Testis (tissue), 3 donors: ENCODE results near the gene ARID5A. TPM values are rescaled to one million over a fixed set of nuclear protein-coding genes. Genes with fewer than 3 reads are reported as not detected.
"Not testable (repeated sequence)": the region's sequence is repeated elsewhere in the genome, so short reads cannot be mapped to it uniquely, and the experiment has no call there.

Experiments used
- DNase-seq: peaks from one replicate; pipeline ENCODE4 v3.0.0-alpha.2; 2019
- H3K27ac ChIP-seq, 2 donors: fragments of 200-600 bp; sonication (generic); one replicate each; pipeline ENCODE4 v1.5.1; 2019
- H3K27me3 ChIP-seq: fragments of 200-600 bp; sonication (generic); one replicate; pipeline ENCODE4 v1.5.1; 2019
- H3K36me3 ChIP-seq: fragments of 200-600 bp; sonication (generic); one replicate; pipeline ENCODE4 v1.5.1; 2017; ENCODE audit warnings: low read depth; ENCODE audit errors: missing control alignments
- H3K4me1 ChIP-seq: fragments of 200-600 bp; sonication (generic); one replicate; pipeline ENCODE4 v1.5.1; 2019
- H3K4me3 ChIP-seq, 2 donors: fragments of 200-600 bp; sonication (generic); one replicate each; pipeline ENCODE4 v1.5.1; 2017 to 2019
- H3K9me3 ChIP-seq: fragments of 200-600 bp; sonication (generic); one replicate; pipeline ENCODE4 v1.5.1; 2017
- POLR2A ChIP-seq: fragments of 450-650 bp; IDR thresholded peaks from one replicate; pipeline ENCODE4 v1.6.1; 2017; ENCODE audit warnings: antibody characterized with exemption, mild to moderate bottlenecking, moderate library complexity
- WGBS, 2 donors: methylation state at CpG; one replicate each; pipeline ENCODE4 v1.1.5; 2018; 5-methylcytosine and 5-hydroxymethylcytosine counted together
- intact Hi-C: fragments of 100-400 bp; cut with DNase I; formaldehyde crosslinking; loops from one replicate; pipeline ENCODE4 v1.15.1; 2023; ENCODE audit warnings: low total_unique reads
- polyA plus RNA-seq: library from polyadenylated mRNA; stranded (reverse); fragments of 350-450 nt; fragmentation: Illumina TruSeq; extraction: RNeasy Lipid Tissue Mini Kit (QIAGEN cat#74804); gene quantifications from one replicate; pipeline ENCODE4 v1.2.3, GENCODE V29; 2014; ENCODE audit warnings: low read depth, low replicate concordance; ENCODE audit not compliant: insufficient read depth
- total RNA-seq, 2 donors: library from RNA; depleted of rRNA; stranded (reverse); fragments of >200 nt; gene quantifications; one replicate each; pipeline ENCODE4 v1.2.3, GENCODE V29; 2016
- TF ChIP-seq, protein P1 (sequence below), 3 experiments: fragments of 450-650 bp in 2 of 3; fragments of 200-600 bp in 1 of 3; sonication (generic) in 1 of 3; IDR thresholded peaks; one replicate each; pipeline ENCODE4 v1.5.1; 2016 to 2019; ENCODE audit warnings: antibody characterized with exemption in 3 of 3, mild to moderate bottlenecking in 2 of 3, moderate library complexity in 1 of 3

ARID5A gene
- total and polyA plus RNA-seq, 3 donors from 2014 or later: 20.1 to 33.7 (median 31.7) TPM

DNA sequence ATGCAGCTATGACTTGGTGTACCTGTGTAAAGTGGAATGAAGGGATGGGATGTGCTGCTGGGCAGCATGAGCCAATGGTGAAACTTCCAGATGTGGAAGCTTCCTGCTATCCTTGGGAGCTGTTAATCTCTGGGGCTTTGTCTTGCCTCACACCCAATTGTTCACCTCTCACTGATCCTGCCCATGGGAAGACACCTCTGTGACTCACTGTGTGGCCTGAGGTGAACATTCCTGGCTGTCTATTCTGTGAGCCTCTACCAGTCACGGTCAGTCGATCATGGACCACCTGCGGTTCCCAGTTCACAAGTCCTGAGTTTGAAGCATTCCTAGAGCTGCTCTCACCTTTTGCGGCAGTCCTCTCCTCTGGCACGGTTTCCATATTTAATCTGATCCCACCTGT lies 43.5 kb upstream of the ARID5A start:
- no peaks in the 10 kb centered on the region for H3K27me3 ChIP-seq
- no peaks in the 10 kb centered on the region for H3K9me3 ChIP-seq
- WGBS, 2 donors: 82 to 95% methylated on average over 5 of the region's 5 CpGs

DNA sequence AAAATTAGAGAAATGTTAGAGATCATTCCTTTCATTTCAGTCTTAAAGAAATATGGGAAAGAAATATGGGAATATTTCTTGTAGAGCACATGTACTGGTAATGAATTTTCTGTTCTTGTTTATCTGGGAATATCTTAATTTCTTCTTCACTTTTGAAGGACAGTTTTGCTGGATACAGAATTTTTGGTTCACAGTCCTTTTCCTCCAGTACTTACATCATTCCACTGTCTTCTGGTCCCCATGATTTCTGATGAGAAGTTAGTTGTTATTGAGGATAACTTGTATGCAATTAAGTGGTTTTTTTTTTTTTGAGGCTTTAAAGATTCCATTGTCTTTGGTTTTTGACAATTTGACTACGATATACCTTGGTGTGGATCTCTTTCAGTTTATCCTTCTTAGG lies 42.4 kb upstream of the ARID5A start:
- 75 to 100% methylated on average over 1 of the region's 1 CpG for WGBS, 2 donors
- no peak for DNase-seq
- Histone ChIP-seq H3K27me3 (no peaks in the 10 kb centered on the region), H3K4me1 (no peaks in the 10 kb centered on the region), H3K9me3 (no peaks in the 10 kb centered on the region), H3K4me3 (no peak overlapping the region), H3K27ac (no peak overlapping the region), H3K36me3 (no peaks in the 10 kb centered on the region)
- no peak for TF ChIP-seq POLR2A
- intact Hi-C loops: no loop called here

More for the DNA sequence above, 43.5 kb upstream of the ARID5A start:
- no peaks in the 10 kb centered on the region for H3K36me3 ChIP-seq
- no peaks in the 10 kb centered on the region for H3K4me1 ChIP-seq
- H3K4me3 ChIP-seq: no peak overlapping the region
- intact Hi-C loops: no loop called here
- DNase-seq: no peak
- TF ChIP-seq, protein P1, sequence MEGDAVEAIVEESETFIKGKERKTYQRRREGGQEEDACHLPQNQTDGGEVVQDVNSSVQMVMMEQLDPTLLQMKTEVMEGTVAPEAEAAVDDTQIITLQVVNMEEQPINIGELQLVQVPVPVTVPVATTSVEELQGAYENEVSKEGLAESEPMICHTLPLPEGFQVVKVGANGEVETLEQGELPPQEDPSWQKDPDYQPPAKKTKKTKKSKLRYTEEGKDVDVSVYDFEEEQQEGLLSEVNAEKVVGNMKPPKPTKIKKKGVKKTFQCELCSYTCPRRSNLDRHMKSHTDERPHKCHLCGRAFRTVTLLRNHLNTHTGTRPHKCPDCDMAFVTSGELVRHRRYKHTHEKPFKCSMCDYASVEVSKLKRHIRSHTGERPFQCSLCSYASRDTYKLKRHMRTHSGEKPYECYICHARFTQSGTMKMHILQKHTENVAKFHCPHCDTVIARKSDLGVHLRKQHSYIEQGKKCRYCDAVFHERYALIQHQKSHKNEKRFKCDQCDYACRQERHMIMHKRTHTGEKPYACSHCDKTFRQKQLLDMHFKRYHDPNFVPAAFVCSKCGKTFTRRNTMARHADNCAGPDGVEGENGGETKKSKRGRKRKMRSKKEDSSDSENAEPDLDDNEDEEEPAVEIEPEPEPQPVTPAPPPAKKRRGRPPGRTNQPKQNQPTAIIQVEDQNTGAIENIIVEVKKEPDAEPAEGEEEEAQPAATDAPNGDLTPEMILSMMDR (IDR thresholded peaks at IDR 0.05): no peak
- TF ChIP-seq POLR2A: no peak
- H3K27ac ChIP-seq: no peak overlapping the region

DNA sequence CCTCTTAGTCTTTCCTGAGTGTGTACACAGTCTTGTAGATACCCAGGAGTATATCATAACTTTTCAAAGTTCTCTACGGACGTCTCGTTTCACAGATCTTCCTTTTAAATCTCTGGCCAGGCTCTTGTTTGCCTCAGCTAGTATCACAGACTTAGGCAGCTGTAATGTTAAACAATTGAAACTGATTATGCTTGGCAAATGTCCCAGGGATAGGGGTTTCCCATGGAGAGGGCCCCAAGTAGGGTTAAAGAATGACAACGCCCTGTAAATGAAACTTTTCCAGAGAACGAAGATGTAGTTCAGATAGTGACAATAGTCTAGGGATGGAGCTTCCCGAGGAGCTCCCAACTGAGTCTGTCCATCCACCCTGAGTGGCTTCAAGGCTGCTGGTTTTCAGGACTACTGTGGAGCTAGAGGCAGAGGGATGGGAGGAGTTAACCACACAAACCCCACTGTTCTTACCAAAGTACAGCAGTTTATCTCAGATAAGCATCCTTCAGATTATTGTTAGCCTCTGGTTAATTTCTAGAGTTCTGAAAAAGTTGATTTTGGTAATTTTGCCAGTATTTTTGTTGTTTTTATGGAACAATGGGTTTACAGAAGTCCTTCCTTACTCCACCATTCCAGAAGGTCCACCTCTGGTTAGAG lies 40.4 kb upstream of the ARID5A start:
- 78 to 83% methylated on average over 6 of the region's 6 CpGs for WGBS, 2 donors
- TF ChIP-seq POLR2A: no peak
- TF ChIP-seq, protein P1 (IDR thresholded peaks at IDR 0.05): no peak
- Histone ChIP-seq H3K9me3 (no peaks in the 10 kb centered on the region), H3K36me3 (no peaks in the 10 kb centered on the region), H3K27ac (no peak overlapping the region), H3K4me3 (no peak overlapping the region), H3K4me1 (no peaks in the 10 kb centered on the region), H3K27me3 (no peaks in the 10 kb centered on the region)
- intact Hi-C loops: no loop called here
- no peak for DNase-seq

DNA sequence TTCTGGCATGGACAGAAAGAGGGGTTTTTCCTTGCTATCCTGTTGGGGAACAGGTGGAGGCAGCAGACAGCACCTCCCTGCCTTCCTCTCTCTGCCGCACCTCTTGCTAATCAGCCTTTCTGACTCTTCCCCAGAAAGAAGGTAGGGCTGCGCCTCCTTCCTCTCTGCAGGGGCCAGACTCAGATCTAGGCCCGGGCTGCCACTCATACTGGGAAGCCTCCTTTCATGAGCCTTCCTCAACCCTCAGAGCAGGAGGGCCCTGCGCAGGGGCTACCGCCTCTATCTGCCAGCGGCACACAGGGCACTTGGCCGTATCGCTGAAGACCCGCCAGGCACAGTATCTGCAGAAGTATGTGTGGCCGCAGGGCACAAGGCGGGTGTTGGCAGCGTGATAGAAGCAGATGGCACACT lies 38.5 kb upstream of the ARID5A start:
- Histone ChIP-seq H3K4me1 (peaks cover 15% of the 10 kb centered on the region), H3K27ac (no peak overlapping the region), H3K36me3 (no peaks in the 10 kb centered on the region), H3K4me3 (no peak overlapping the region), H3K9me3 (no peaks in the 10 kb centered on the region), H3K27me3 (no peaks in the 10 kb centered on the region)
- intact Hi-C loops: no loop called here
- WGBS, 2 donors: 81 to 93% methylated on average over 10 to 12 of the region's 12 CpGs
- DNase-seq: no peak
- TF ChIP-seq, protein P1 (IDR thresholded peaks at IDR 0.05): no peak
- no peak for TF ChIP-seq POLR2A

DNA sequence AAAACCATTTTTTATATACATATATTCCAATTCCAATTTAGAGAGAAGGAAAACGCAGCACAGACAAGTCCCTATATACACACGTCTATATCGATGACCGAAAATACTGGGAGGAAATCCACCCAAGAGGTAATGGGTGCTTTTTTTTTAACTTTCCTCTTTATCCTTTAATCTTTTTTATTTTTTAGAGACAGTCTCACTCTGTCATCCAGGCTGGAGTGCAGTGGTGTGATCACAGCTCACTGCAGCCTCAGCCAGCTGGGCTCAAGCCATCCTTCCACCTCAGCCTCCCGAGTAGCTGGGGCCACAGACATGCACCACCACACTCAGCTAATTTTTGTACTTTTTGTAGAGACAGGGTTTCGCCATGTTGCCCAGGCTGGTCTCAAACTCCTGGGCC lies 37.9 kb upstream of the ARID5A start:
- H3K4me1 ChIP-seq: peaks cover 20% of the 10 kb centered on the region
- H3K27me3 ChIP-seq, intact Hi-C loops, H3K27ac ChIP-seq, H3K36me3 ChIP-seq, H3K9me3 ChIP-seq, DNase-seq, H3K4me3 ChIP-seq: not testable (repeated sequence)
- WGBS, 2 donors: 93 to 94% methylated on average over 6 of the region's 6 CpGs
